Measurements from ENCODE around the gene USP9Y. TPM values are rescaled to one million over a fixed set of nuclear protein-coding genes. Genes with fewer than 3 reads are reported as not detected.
"Not testable (repeated sequence)": the region's sequence is repeated elsewhere in the genome, so short reads cannot be mapped to it uniquely, and the experiment has no call there.

Gene USP9Y, protein sequence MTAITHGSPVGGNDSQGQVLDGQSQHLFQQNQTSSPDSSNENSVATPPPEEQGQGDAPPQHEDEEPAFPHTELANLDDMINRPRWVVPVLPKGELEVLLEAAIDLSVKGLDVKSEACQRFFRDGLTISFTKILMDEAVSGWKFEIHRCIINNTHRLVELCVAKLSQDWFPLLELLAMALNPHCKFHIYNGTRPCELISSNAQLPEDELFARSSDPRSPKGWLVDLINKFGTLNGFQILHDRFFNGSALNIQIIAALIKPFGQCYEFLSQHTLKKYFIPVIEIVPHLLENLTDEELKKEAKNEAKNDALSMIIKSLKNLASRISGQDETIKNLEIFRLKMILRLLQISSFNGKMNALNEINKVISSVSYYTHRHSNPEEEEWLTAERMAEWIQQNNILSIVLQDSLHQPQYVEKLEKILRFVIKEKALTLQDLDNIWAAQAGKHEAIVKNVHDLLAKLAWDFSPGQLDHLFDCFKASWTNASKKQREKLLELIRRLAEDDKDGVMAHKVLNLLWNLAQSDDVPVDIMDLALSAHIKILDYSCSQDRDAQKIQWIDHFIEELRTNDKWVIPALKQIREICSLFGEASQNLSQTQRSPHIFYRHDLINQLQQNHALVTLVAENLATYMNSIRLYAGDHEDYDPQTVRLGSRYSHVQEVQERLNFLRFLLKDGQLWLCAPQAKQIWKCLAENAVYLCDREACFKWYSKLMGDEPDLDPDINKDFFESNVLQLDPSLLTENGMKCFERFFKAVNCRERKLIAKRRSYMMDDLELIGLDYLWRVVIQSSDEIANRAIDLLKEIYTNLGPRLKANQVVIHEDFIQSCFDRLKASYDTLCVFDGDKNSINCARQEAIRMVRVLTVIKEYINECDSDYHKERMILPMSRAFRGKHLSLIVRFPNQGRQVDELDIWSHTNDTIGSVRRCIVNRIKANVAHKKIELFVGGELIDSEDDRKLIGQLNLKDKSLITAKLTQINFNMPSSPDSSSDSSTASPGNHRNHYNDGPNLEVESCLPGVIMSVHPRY (N-terminal part only)
- total RNA-seq (ENCODE audit: low replicate concordance) = under 0.01 and 14.8 TPM in 2 replicates

DNA sequence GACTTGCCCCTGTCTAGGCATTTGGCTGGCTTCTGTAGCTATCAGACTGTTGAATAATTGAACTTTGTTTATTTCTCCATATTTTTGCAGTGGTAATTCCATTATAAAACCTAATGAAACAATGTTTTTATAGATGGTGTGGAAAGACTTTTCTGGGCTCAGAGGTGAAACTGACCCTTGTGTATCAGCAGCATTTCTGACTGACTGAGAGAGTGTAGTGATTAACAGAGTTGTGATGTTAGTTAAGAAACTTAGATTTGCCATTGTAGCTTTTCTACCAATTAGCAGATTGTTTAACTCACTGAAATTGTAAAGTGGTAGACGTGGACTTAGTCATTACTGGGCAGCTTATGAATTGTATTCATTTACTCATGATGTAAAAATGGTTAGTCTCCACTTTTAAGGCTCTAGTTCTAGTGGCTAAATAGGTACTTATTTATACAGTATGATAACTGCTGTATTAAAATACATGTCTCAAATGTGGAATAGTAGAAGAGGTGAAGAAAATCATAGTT, at the start of gene USP9Y:
TSS of gene USP9Y (plus strand) at position 51 of the 515 bp plus-strand sequence. CDS start 8,217 bp downstream, outside the sequence.
- no peak for DNase-seq (ENCODE audit: low read depth)
- TF ChIP-seq, protein P1, sequence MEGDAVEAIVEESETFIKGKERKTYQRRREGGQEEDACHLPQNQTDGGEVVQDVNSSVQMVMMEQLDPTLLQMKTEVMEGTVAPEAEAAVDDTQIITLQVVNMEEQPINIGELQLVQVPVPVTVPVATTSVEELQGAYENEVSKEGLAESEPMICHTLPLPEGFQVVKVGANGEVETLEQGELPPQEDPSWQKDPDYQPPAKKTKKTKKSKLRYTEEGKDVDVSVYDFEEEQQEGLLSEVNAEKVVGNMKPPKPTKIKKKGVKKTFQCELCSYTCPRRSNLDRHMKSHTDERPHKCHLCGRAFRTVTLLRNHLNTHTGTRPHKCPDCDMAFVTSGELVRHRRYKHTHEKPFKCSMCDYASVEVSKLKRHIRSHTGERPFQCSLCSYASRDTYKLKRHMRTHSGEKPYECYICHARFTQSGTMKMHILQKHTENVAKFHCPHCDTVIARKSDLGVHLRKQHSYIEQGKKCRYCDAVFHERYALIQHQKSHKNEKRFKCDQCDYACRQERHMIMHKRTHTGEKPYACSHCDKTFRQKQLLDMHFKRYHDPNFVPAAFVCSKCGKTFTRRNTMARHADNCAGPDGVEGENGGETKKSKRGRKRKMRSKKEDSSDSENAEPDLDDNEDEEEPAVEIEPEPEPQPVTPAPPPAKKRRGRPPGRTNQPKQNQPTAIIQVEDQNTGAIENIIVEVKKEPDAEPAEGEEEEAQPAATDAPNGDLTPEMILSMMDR (IDR thresholded peaks at IDR 0.05; ENCODE audit: insufficient read depth, low read length) = no peak
- no peak within 1 kb of the TSS for H3K4me3 ChIP-seq (ENCODE audit: low read depth, low read length)

DNA sequence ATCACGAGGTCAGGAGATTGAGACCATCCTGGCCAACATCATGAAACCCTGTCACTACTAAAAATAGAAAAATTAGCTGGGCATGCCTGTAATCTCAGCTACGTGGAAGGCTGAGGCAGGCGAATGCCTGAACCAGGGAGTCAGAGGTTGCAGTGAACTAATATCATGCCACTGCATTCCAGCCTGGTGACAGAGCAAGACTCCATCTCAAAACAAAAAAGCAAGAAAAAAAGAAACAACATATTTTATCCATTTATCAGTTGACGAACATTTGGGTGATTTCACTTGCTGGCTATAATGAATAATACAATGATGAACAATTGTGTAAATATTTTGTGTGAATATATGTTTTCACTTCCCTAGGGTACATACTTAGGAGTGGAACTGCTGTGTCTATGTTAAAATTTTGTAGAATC, 49.4 kb upstream of the USP9Y start:
- TF ChIP-seq, protein P1 (IDR thresholded peaks at IDR 0.05; ENCODE audit: insufficient read depth, low read length) = no peak
- H3K4me3 ChIP-seq (ENCODE audit: low read depth, low read length) = no peak overlapping the region
- no peak for DNase-seq (ENCODE audit: low read depth)

DNA sequence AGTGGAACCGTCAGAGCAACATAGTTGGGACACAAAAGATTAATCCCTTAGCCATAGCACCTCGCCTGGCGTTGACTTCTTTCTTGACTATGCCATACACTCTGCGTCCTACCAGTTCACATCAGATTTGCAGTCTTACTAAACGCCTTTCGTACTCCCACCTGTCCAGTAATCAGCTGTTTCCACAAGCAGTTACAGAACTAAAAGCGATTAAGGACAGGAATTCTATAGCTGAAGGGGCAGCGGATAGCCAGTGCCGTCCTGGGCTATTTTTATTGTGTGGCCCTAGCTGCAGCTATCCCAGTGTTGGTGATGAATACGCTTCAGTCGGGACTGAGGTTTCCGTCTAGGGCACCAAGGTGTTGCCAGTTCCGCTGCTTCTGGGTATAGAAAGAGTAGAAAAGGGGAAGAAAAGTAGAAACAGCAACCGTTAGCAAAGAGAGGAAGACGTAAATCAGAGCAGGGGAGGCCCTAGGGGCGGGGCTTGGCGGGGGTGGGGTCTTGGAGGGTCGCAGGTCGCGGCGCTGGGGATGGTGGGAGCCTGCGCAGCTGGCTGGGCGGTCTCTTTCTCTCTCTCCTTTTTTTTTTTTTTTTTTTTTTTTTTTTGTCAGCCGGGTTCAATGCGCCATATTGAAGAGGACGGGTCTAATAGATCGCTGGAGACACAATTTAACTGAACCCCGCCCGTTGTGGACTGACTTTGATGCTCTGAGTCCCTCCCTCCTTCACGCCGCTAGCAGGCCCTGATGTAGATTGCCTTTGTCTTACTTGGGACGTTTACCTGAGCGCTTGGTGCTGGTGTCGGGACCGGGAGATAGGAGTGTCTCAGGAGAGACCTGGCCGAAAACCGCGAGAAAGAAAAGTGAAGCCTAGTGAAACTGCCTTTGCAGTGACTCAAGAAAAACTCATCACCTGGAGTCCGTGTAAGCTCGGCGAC, 39.0 kb upstream of the USP9Y start:
- H3K4me3 ChIP-seq (ENCODE audit: low read depth, low read length) = no peak overlapping the region

DNA sequence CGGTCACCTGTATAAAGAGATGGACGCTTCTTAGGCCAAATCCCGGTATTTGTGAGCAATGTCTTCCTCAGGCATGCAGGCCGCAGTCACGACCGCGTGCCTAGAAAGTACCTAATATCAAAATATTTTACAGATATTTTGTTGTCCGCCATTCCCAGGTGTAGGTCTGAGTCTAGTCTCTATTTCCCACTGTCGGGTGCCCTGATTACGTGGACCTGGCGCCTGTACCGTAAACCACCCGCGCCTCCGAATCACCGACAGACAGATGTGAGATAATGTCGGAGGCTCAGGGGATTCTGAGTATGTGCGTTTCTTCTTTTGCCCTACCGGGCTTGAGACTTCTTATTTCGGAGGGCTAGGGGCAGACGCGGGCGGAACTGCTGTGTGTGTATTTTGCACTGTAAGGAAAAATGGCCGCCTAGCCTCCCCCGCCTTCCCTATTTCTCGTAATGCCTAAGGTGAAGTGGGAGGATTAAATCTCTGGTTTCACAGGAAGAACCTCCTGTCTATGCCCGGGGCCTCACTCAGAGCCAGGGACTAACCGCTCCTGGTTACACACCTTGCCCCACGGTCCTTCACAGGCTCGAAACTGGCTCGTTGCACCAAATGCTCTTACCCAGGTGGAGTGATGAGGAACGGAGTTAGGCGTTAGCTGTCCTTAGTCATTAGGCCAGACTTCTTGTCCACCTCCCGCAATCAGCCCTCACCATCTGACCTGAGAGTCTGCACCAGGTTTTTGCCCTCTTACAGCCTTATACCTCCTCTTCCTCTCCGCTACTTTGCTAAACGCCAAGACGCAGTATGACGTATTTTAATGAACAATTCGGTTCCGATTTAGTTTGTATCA, 38.1 kb upstream of the USP9Y start:
- TF ChIP-seq, protein P1 (IDR thresholded peaks at IDR 0.05; ENCODE audit: insufficient read depth, low read length) = no peak
- DNase-seq (ENCODE audit: low read depth) = no peak
- H3K4me3 ChIP-seq (ENCODE audit: low read depth, low read length) = no peak overlapping the region

More for the DNA sequence above, 39.0 kb upstream of the USP9Y start:
- TF ChIP-seq, protein P1 (IDR thresholded peaks at IDR 0.05; ENCODE audit: insufficient read depth, low read length) = no peak
- DNase-seq (ENCODE audit: low read depth) = no peak

DNA sequence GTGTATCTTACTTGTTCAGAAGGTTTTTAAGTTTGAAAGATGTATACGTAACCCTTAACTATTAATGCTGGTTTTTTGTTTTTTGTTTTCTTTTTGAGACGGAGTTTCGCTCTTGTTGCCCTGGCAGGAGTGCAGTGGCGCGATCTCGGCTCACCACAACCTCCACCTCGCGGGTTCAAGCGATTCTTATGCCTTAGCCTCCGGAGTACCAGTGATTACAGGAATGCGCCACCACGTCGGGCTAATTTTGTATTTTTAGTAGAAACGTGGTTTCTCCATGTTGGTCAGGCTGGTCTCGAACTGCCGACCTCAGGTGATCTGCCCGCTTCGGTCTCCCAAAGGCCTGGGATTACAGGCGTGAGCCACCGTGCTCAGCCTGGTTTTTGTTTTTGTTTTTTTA, 37.2 kb upstream of the USP9Y start:
- not testable (repeated sequence) for H3K4me3 ChIP-seq (ENCODE audit: low read depth, low read length); DNase-seq (ENCODE audit: low read depth)

DNA sequence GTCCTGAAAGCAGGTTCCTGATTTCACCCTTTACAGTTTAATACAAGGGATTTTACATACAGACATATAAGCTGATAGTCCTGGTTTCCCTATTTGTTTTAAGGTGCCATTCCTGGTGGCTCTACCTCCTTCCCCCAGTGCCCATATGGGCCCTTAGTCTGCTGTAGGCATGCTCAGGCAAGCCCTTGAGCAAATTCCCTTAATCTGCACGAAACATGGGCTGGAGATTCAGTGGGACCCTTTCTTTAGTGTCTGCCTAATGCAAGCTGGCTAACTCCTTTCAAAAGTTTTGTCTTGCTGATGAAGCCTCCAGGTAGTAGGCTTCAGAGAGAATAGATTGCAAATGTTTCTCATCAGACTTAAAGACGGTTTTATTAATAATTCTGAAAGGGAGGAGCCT, 22.9 kb upstream of the USP9Y start:
- DNase-seq (ENCODE audit: low read depth) = no peak
- H3K4me3 ChIP-seq (ENCODE audit: low read depth, low read length) = no peak overlapping the region
- TF ChIP-seq, protein P1 (IDR thresholded peaks at IDR 0.05; ENCODE audit: insufficient read depth, low read length) = no peak

Data from fibroblast of the aortic adventitia (primary cell).